NCI-H146 treated with DMSO at 0.1 percent for 48 hours (cell line): ENCODE measurements around the gene UHRF1.

ENCODE experiments used
- DNase-seq: peaks from one replicate; lab custom pipeline; 2025; ENCODE audit not compliant: unreplicated experiment; lab: John Stamatoyannopoulos, UW

The UHRF1 gene

DNA sequence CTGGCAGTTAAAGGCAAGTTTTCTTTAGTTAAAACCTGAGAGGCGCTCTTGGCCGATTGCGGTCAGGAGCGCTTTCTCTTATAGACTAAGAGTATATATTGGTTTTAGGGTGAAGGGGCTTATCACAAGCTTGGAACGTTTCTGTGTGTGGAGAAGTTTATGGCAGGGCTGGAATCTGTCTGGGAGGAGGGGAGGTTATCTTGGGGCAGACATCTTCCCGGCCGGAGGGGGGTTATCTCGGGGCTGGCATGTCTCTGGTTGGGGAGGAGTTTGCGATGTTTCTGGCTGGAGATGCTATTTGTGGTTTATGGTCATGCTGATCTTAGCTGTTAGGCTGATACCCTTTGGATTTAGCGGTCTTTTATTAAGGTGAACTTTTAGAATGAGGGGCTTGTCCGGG, 78.0 kb downstream of the UHRF1 start:
- no peak for DNase-seq

DNA sequence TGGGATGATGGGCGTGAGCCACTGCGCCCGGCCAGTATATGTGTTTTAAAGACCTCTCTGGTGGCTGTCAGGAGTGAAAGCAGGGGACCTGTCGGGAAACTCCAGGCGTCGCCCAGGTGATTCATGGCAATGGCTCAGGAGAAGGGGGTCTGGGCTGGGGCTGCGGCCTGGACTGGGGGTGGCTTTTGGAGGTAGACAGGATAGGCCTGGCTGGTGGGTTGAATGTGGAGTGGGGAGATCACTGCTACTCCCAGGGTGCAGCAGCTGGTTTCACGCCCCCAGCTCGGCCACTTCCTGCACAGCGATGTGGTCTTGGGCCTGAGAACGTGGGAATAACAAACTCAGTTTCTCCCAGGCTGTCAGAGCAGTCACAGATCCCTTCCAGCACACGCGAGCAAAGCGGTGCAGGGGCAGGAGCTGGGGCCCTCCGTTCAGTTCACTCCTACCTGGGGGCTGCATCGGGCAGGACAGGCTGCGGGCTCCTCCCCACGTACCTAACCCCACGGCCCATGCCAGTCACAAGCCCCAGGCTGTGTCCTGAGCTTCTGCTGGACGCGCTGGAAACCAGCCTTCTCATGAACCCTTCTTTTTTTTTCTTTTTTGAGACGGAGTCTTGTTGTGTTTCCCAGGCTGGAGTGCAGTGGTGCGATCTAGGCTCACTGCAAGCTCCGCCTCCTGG, 78.5 kb downstream of the UHRF1 start:
- no peak for DNase-seq

DNA sequence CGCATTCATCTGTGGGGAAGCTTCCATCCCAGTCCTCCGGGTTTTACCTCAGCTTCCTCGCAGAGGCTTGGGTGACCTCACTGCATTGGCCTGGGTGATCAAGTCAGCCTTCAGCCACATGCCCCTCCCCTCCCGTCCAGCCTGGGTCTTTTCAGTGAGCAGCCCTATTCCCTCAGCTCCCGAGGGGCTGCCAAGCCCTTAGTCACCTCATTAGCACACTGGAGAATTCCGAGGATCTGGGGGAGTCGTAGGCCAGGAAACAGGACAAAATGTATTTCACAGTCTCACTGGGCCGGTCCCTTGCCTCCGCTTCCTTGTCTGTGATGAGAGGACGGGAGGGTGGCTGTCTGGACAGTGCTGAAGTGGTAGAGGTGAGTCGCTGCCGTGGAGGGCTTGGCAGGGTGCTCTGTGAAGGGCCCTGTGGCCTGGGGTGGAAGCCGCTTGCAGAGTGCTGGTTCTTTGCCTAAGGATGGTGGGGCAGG, 79.5 kb downstream of the UHRF1 start:
- no peak for DNase-seq

DNA sequence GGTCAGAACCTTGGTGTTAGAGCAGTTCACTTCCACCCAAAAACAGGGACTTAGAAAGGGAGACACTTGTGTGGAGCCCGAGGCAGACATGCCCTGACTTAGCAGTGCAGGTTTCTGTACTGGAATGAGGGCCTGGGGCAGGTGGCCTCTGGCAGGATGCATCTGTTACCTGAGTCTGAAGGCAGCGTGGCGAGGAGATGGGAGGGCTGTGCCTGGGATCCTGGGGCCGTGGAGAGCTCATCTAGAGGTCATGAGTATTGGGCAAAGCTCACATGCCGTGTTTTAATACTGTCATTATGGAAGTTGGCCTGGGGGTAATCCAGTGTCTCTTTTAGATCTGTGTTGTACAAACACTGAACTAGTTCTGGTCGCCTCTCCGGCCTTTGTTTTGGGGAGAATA, 81.0 kb downstream of the UHRF1 start:
- no peak for DNase-seq

DNA sequence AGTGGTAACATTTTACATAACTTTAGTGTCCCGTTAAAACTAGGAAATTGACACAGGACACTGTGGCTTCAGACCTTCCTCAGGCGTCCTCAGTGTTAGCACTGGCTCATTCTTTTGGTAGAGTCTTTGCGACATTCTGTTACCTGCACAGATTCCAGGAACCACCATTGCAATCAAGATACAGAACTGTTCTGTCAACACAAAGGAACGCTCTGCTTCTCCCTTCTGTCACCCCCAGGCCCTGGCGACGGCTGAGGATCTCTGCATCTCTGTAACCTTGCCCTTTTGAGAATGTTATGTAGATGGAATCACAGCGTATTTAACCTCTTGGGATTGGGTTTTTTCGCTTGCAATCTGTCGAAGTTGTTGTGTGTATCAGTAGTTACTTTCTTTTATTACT, 82.2 kb downstream of the UHRF1 start:
- no peak for DNase-seq

DNA sequence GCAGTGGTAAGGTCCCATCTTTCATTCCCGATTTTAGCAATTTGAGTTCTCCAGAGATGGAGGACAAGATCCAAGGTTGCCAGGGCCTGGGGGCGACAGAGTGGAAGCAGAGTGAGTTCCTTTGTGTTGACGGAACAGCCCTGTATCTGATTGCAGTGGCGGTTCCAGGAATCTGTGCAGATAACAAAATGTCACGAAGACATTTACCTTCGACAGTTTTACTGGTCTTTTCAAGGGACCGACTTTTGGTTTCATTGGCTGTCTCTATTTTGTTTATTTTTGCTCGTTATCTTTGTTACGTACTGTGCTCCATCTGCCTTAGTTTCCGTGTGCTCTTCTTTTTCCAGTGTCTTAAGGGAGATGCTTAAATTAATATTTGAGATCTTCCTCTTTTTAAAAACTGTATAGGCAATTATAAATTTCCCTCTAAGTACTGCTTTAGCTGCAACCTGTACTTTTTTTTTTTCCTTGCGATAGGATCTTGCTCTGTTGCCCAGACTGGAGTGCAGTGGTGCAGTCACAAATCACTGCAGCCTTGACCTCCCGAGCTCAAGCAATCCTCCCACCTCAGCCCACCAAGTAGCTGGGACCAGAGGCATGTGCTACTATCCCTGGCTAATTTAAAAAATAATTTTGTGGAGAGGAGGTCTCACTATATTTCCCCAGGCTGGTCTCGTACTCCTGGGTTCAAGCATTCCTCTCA, 82.8 kb downstream of the UHRF1 start:
- no peak for DNase-seq

DNA sequence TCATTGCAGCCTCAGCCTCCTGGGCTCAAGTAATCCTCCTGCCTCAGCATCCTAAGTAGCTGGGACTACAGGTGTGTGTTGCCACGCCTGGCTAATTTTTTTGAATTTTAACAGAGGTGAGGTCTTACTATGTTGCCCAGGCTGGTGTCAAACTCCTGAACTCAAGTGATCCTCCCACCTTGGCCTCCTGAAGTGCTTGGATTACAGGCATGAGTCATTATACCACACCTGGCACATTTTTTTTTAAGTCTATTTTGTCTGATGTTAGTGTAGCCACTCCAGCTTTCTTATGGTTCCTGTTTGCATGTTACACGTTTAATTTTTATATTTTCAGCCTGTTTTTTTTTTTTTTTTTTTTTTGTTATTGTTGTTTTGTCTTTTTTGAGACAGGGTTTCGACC, 84.4 kb downstream of the UHRF1 start:
- DNase-seq = no peak

DNA sequence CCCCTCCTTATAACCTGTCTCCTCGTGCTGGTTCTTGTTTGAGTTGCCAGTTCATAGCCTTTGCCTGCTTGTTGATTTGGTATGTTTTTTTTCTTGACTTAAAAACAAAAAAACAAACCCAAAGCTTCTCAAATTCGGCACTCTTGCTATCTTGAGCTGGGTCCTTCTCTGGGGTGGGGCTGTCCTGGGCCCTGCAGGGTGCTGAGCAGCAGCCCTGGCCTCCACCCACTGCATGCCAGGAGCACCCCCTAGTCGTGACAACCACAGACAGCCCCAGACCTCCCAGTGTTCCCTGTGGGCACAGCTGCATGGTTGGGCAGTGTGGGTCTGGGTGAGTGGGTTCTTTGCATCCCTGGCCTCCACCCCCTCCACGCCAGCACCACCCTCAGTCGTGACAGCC, 87.4 kb downstream of the UHRF1 start:
- DNase-seq = no peak

DNA sequence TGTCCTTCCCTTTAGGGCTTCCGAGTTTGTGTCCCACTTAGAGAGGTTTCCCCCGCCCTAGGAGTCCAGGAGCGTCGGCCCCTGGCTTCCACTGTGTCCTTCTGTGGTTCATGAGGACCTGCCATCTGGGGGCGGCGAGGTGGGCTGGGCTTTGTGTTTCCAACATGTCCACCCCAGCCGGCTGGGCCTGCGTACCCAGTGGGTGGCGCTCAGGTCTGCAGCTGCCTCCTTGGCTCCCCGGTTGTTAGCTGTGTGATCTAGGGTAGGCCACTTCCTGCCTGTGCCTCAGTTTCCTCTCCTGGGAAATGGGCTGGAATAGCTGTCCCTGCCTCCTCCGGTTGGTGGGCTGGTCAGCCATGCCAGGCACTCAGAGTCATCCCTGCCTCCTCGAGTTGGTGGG, 88.0 kb downstream of the UHRF1 start:
- DNase-seq = no peak

DNA sequence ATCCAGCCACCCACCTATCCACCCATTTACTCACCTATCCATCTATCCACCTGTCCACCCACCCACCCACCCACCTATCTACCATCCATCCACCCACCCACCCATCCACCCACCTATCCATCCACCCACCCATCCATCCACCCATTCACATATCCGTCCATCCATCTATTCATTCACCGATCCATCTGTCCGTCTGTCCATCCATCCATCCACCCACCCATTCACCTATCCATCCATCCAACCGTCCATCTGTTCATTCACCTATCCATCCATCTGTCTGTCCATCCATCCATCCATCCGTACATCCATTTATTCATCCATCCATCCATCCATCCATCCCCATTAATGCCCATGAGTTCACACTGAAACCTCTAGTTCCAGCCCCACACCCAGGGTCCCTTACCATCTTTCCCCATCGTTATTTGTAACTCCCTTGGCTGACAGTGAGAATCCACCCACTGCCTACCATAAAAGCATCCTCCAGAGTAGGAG, 90.9 kb downstream of the UHRF1 start:
- DNase-seq = no peak

DNA sequence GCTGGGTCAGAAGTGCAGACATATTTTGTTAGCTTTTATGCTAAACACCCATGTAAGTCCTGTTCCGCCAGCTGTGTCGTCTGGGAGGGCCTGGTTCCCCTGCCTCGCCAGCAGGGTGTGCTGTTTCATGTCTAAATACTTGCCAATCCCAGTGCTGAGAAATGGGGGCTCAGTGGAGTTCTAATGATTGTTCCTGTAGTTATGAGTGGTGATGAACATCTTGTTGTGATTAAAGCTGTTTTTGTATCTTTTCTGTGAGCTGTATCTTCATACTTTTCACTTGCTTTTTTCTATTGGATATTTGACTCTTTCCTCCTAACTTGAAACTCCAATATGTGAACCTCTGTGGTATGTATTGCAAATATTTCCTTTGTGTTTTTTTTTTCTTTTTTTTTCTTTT, 92.3 kb downstream of the UHRF1 start:
- peak; percentile 1 for DNase-seq

DNA sequence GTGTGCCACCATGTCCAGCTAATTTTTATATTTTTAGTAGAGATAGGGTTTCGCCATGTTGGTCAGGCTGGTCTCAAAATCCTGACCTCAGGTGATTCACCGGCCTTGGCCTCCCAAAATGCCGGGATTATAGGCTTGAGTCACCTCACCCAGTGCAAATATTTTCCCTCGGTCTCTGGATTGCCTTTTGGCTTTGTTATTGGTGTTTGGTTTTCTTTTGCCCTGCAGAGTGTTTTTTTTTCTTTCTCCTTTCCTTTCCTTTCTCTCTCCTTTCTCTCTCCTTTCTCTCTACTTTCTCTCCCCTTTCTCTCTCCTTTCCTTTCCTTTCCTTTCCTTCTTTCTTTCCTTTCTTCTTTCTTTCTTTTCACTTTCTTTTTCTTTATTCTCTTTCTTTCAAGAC, 92.8 kb downstream of the UHRF1 start:
- no peak for DNase-seq

DNA sequence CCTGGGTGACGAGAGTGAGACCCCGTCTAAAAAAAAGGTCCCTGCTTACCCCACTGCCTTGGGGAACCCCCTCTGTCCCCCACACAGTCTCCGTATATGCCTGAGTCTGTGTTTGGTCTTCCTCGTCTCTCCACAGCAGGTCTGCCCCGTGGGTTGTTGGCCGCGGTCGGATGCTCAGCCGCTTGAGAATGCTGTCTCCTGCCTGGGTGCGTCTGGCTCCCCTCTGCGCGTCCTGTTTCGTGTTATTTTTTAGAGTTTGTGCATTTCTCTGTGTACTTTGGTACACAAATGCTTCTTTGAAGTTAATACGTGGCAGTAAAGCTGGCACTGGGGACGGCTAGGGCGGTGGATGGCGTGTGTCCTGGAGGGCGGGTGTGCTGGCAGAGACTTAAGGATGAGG, 94.5 kb downstream of the UHRF1 start:
- DNase-seq = no peak

DNA sequence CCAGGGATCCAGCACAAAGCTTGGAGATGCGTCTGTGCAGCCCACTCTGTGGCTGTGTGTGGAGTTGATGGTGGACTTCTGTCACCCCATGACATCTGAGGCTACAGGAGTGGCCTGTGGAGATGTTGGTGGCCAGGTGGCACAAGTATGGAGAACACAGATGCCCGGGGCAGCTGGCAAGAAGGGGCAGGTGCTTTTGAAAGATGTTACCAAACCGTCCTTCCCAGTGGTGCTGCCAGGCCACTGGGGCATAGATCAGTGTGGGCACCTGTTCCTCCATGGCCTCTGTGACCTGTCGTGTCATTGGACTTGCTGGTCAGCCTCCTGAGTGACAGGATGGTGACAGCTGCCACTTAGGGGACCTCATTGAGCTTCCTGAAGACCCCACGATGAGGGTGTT, 95.8 kb downstream of the UHRF1 start:
- DNase-seq = no peak

DNA sequence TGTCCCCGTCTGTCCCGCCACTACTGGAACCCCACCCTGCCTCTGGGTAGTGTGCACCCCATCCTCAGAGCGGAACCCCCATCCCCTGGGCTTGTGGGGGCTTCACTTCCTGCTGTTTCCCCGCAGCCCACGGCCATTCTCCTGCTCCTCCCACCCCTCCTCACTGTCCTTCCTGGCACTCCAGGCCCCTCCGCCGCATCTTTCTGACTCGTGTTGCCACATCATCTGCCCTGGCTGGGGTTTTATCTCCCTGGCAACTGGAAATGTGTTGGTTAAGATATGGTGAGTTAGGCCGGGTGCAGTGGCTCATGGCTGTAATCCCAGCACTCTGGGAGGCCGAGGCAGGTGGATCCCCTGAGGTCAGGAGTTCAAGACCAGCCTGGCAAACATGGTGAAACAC, 96.9 kb downstream of the UHRF1 start:
- DNase-seq = no peak

DNA sequence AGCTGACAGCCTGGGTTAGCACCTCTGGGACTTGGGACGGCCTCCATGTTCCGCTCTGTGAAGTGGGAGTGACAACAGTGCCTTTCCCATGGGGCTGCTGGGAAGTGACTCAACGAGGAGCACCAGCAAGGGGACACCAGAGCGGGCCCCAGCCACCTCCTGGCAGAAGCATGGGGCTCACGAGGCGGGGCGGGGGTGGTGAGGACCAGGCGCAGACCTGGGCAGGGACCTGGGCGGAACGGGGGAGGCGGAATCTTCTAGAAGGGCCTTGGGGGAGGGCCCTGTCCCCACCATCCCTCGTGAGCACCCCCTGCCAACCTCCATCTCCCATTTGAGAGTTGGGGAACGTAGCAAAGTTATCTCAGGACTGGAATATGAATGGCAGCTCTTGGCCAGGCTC, 97.5 kb downstream of the UHRF1 start:
- DNase-seq = no peak
